Measurements from ENCODE around the gene ABCG1. TPM values are rescaled to one million over a fixed set of nuclear protein-coding genes. Genes with fewer than 3 reads are reported as not detected.

ABCG1 gene
- total RNA-seq, 2 donors from 2014 or later: 7.9 to 12.3 TPM

DNA sequence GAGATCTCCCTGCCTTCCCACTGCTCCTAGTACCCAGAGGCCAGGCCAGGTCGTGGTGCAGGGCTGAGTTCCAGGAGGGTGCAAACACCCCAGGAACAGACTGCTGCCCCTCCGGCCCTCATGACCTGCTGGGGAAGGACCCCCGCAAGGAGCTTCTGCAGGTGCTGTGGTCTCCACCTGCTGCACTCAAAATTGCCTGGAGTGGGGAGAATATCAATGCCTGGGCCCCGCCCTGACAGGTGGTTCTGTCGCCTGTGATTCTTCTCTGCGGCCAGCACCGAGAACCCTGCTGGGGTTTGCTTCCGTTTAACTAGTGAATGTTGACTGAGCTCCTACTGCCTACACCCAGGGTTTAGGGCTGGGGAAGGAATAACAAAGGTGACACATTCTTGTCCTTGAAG, 98.4 kb downstream of the ABCG1 start:
- peak; percentile 42 for DNase-seq (ENCODE audit: low spot score)
- H3K4me3 ChIP-seq: no peak overlapping the region

DNA sequence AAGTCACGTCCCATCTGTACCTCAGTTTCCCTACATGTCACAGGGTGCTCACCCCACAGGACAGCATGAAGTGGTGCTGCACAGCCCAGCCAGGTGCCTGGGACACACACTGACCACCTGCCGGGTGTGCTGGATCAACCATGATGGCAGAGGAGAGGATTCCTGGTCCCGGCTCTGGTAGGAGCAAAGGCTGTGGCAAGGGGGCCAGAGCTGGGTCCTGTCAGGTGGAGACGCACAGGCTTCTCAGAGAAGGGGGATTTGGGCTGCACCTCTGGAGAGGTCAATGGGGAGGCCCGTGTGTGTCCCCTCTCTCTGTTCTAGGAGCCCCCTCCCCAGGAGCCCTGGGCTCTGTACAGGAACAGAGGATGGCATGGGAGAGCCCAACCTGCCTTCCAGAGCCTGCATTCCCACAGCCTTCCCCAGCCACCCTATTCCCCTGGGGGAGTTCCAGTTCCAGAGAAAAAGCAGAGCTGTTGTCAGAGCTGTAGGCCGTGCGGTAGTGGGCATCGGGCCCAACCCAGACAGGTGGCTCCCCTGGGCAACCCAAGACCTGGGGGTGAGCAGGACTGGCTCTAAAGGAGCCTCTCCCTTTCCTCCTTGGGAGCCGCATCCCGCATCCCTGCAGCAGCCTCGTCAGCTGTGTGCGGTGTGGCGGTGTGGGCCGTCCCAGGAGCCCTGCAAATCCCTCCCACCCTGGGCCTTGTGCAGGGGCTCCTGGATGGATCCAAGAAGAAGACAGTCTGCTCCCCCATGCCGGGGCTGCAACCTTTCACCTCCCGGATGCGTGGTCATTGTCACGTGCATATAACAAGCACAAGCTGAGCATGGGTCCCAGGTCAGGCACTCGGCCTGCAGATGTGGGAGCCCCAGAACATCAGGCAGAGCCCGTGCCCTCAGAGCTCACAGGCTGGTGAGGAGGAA, 99.1 kb downstream of the ABCG1 start:
- TF ChIP-seq, protein P1, sequence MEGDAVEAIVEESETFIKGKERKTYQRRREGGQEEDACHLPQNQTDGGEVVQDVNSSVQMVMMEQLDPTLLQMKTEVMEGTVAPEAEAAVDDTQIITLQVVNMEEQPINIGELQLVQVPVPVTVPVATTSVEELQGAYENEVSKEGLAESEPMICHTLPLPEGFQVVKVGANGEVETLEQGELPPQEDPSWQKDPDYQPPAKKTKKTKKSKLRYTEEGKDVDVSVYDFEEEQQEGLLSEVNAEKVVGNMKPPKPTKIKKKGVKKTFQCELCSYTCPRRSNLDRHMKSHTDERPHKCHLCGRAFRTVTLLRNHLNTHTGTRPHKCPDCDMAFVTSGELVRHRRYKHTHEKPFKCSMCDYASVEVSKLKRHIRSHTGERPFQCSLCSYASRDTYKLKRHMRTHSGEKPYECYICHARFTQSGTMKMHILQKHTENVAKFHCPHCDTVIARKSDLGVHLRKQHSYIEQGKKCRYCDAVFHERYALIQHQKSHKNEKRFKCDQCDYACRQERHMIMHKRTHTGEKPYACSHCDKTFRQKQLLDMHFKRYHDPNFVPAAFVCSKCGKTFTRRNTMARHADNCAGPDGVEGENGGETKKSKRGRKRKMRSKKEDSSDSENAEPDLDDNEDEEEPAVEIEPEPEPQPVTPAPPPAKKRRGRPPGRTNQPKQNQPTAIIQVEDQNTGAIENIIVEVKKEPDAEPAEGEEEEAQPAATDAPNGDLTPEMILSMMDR (IDR thresholded peaks at IDR 0.05): no peak
- Histone ChIP-seq H3K36me3 (no peaks in the 10 kb centered on the region), H3K4me1 (peaks cover 0 to 10% of the 10 kb centered on the region in 2 donors), H3K9me3 (no peaks in the 10 kb centered on the region), H3K27ac (no peak overlapping the region), H3K4me3 (no peak overlapping the region), H3K27me3 (no peaks in the 10 kb centered on the region)
- peak; percentile 43 for DNase-seq (ENCODE audit: low spot score)

More for the DNA sequence above, 98.4 kb downstream of the ABCG1 start:
- peaks cover 0 to 16% of the 10 kb centered on the region in 2 donors for H3K4me1 ChIP-seq
- H3K27ac ChIP-seq: no peak overlapping the region
- no peaks in the 10 kb centered on the region for H3K36me3 ChIP-seq
- TF ChIP-seq, protein P1 (IDR thresholded peaks at IDR 0.05): no peak
- no peaks in the 10 kb centered on the region for H3K27me3 ChIP-seq
- H3K9me3 ChIP-seq: no peaks in the 10 kb centered on the region

DNA sequence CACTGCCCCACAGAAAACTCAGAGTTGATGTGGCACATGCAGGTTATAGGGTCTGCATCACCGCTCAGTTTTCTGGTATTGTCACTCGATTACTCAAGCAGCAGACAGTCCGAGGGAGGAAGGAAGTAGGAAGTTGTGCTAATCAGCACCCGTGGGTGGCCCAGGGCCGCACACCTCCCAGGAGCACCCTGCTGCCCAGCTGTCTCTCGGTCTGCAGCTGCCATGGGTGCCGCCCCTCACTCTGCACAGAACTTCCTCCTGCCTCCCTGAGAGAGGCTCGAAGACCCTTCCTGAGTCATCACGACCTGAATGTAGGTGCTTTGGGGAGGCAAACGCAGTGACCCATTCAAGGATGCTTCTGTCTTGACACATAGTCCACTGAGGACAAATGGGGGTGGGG, 100.4 kb downstream of the ABCG1 start:
- no peaks in the 10 kb centered on the region for H3K9me3 ChIP-seq
- TF ChIP-seq, protein P1 (IDR thresholded peaks at IDR 0.05): no peak
- no peaks in the 10 kb centered on the region for H3K36me3 ChIP-seq
- H3K4me3 ChIP-seq: no peak overlapping the region
- no peaks in the 10 kb centered on the region for H3K4me1 ChIP-seq
- no peaks in the 10 kb centered on the region for H3K27me3 ChIP-seq
- peak; percentile 52 for DNase-seq (ENCODE audit: low spot score)
- no peak overlapping the region for H3K27ac ChIP-seq

DNA sequence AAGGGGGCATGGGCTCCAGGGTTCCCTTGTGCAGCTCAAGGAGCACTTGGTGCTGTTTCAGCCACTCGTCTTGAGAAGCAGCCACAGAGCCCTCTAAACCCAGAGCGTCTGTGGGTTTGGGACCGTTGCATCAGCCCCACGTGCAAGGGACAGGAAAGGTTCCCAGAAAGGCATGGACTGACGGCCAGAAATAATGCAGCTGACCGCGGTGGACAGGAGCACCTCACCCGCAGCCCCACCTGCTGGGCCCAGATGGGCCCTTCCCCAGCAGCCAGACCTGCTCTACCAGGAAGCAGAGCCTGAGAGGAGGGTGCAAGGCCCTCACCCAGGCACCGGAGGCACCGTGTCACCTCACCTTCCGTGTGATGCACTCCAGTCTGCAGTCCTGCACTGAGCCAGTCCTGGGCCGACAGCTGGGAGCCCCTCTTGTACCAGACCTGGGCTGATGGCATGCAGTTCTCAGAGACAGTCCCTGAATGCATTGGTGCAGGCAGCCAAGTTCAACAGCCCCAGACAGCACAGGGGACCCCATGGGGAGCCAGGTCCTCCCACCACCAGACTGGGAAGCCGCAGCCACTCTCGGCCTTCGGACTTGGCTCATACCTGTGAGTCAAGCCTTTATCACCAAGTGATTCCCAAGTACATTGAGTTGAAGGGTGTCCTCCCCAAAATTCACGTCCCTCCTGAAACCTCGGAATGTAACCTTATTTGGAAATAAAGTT, 101.1 kb downstream of the ABCG1 start:
- Histone ChIP-seq H3K27me3 (no peaks in the 10 kb centered on the region), H3K4me1 (no peaks in the 10 kb centered on the region), H3K36me3 (no peaks in the 10 kb centered on the region), H3K9me3 (no peaks in the 10 kb centered on the region), H3K4me3 (no peak overlapping the region), H3K27ac (no peak overlapping the region)
- DNase-seq (ENCODE audit: low spot score): peak; percentile 55
- TF ChIP-seq, protein P1 (IDR thresholded peaks at IDR 0.05): no peak

DNA sequence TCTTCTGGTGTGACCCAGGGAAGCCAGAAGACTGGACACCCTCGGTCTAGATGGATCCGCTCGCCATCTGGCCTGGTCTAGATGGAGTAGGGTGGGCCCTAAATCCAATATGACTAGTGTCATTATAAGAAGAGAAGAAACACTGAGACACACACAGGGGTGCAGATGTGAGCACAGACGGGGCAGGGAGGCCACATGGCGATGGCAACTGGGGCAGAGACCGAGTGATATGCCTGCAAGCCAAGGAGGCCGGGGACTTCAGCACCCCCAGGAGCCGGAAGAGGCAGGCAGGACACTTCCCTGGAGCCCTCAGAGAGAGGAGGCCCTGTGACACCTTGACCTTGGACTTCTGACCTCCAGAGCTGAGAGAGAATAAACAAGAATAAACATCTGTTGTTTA, 101.9 kb downstream of the ABCG1 start:
- DNase-seq (ENCODE audit: low spot score): peak; percentile 42
- Histone ChIP-seq H3K27me3 (no peaks in the 10 kb centered on the region), H3K4me3 (no peak overlapping the region), H3K36me3 (no peaks in the 10 kb centered on the region), H3K4me1 (no peaks in the 10 kb centered on the region), H3K27ac (no peak overlapping the region), H3K9me3 (no peaks in the 10 kb centered on the region)
- TF ChIP-seq, protein P1 (IDR thresholded peaks at IDR 0.05): no peak
